Amniotic epithelial cell (primary cell): ENCODE results near the gene OTOP2.
"Not testable (repeated sequence)": the region's sequence is repeated elsewhere in the genome, so short reads cannot be mapped to it uniquely, and the experiment has no call there.

Experiments
- DNase-seq: peaks from one replicate; pipeline ENCODE4 v3.0.0-alpha.2; 2010; ENCODE audit warnings: low read depth

OTOP2 gene

DNA sequence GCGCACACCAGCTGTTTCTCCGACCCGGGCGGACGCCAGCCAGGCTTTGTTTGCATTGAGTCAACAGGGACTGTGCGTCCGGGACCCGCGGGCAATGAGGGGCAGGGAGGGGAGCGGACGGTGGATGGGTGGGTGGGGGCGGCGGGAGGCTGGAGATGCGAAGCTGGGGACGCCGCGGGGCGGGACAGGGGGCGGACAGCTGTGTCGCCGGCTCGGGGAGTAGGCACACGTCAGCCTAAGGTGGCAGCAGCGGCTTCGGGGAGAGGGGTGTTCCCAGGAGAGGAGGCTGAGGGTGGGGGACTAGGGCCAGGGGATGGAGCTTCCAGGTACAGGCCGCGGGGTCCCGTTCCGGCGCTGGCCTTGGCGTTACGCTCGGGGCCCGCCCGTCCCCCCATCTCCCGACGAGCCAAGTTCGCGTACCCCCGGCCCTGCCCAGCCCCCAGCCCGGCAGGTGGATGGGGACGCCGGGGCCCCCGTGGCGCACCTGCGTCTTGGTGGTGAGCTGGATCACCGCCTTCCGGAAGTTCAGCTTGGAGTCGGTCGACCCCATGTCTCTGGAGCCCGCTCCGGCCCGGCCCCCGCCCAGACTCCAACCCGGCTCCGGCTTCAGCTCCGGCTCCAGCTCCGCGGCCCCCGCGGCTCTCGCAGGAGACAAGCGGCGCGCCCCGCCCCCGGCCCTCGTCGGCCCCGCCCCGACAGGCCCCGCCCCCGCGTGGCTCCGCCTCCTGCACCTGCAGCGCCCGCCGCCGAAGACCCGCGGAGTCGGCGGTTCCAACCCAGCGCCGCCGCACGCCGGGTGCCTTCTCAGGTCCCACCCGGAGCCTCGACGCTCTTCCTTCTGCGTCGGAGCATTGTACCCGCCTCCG, 48.3 kb downstream of the OTOP2 start, which contains the start of gene HID1:
TSS of gene HID1 (minus strand) at position 653 of the 866 bp plus-strand sequence. CDS start at position 550, 103 bp downstream.
- no peak for DNase-seq

DNA sequence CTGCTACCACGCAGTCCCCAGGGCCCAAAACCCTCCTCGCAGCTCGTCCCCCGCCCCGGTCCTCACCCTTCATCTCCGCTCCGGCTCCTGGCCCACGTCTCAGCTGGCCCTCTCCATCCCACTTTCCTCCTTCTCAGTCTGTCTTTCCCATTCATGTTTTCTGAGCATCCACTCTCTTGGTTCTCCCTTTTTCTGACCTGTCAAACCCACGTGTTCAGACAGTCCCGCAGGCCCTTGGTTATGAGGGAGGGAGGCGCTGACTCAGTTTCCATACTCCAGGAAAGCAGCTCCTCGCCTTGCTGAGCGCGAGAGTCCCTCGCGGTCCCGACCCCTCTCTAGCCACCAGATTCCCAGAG, 48.9 kb downstream of the OTOP2 start:
- no peak for DNase-seq

DNA sequence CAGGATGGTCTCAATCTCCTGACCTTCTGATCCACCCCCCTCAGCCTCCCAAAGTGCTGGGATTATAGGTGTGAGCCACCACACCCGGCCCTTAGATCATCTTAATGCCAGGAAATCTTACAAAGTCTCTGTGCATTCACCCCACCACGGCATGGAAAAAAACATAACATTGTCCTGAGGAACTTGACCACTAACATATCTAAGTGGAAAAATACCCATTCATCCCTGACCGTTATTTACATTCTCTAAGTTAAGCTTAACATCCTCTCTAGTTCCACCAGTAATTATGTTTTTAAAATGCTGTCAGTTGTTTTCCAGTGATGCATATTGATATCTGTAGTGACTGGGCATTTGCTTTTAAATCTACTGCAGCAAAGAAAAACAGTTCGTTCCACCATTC, 51.9 kb downstream of the OTOP2 start:
- DNase-seq: no peak

DNA sequence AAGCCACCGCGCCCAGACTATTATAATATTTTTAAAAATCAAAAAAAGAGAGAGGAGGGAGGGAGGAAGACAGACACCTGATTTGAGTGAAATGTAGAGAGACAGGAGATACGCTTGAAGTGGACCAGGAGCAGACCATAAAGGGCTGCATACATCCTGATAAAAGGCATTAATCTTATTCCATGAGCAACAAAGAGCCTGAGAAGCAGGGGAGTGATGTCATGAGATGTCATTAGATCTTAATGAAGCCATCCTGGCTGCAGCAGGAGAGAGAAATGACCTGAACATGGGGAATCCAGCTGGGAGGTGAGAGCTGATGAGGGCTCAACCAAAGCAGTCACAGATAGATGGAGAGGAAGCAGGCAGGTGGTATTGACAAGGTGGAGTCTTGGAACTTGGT, 53.7 kb downstream of the OTOP2 start:
- DNase-seq: no peak

DNA sequence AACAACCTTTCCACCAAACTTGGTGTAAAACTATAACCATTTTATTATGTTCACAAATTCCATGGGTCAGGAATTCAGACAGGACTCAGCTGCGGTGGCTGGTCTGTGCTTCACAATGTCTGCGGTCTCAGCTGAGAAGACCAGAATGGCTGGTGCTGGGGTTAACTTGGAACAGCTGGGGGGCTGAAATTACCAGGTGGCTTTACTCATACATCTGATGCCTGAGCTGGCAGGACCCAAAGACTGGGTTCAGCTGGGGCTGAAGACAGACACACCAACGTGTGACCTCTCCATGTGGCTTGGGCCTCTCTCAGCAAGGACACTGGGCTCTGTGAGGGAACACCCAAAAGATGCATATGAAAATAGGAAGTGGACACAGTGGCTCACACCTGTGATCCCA, 54.2 kb downstream of the OTOP2 start:
- DNase-seq: no peak

DNA sequence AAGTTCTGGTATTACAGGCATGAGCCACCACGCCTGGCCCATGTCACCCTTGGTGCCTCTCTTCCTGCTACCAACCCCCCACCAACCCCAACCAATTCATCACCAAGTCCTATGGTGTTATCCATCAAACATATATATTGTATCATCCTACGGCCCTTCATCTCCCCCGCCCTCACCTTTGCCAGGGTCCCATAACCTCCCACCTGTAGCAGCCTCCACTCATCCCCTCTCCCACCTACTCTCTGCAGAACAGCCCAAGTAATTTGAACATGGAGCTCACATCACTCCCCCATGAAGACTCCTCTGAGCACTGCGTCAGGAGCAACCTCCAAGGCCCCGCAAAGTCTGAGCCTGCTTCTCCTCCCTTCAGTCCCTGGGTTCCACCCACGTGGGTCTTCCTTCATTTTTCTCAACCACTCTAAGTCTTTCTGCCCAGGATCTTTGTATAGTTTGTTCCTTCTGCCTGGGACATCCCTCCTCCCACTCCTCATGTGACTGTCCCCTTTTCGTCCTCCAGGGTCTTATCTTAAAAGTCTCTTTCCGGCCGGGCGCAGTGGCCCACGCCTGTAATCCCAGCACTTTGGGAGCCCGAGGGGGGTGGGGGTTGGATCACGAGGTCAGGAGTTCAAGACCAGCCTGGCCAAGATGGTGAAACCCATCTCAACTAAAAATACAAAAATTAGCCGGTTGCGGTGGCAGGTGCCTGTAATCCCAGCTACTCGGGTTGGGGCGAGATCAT, 55.5 kb downstream of the OTOP2 start:
- no peak for DNase-seq

- DNase-seq: no peak
Measured at GRCh38 chr17:74981318-74981978, 57.4 kb downstream of the OTOP2 start.

DNA sequence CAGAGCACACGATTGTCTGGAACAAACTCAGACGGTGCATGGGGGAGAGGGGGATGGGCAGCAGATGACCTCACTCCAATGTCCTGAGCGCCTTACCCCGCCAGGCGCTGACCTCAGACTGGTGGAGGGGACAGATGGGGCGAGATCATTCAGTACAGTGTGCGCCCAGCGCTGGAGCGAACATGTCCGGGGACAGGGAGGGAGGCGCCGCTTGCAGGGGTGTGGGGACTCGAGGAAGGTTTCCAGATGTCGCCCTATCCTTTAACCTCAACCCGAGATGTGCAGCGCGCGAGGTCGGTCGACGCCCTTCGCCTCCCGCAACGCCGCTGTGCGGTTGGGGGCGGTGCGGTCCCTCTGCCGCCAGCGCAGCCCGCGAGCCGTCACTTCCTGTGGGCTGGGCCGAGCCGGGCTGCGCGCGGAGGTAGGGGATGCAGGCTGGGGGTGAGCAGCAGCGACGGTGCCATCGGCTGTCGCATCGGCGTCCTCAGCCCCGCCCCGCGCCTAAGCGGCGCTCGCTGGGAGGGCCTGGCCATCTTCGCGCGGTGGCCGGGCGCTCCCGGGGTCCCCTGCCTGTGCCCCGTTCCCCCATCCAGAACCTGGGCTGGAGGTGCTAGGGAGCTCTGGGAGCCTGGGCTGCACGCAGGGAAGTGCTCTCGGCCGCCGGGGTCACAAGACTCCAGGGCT, 58.0 kb downstream of the OTOP2 start:
- DNase-seq: peak; percentile 76

GRCh38 chr17:74982663-74983313, 58.7 kb downstream of the OTOP2 start:
- DNase-seq: not testable (repeated sequence)
